ENCODE results near the gene CLMN.

DNA sequence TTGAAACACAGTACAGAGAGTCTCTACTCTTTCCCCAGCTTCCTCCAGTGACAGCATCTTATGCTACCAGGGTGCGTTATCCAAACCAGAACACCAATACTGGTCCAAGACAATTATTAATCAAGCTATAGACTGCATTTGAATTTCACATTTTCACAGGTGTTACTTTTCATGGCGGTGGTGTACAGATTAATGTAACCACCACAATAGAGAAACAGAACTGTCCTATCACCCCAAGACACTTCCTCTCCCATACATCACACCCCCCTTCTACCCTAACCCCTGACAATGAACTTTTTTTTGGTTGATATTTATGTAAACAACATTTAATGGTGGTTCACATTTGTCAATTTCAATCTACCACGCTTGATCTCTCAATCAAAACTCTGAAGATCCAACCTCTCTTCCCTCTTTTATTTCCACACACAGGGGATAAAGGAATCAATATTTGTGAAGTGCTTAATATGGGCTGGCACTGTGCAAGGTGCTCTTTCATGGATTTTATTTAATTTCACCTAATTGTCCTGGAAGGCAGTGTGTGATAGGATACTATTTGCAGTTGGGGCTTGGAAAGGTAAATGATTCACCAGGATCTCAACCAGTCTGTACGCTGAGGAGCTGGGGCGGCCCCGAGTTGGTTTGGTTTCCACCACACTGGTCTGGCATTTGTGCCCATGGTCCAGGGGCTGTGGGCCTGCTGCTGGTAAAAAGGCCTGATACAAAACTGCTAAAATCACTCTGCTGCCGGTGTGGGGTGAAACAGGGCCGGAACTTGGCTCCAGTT is 107.8 kb downstream of the CLMN start:
- TF ChIP-seq POLR2AphosphoS5 (IDR thresholded peaks at IDR 0.05; ENCODE audit: borderline replicate concordance, low read depth, low read length) (no peak), EZH2 (IDR thresholded peaks at IDR 0.05) (no peak), FOXP2 (optimal IDR thresholded peaks at IDR 0.05; ENCODE audit: control extremely low read depth, extremely low read length, insufficient read depth) (no peak)
